ENCODE results near the gene ESRP2. TPM values are rescaled to one million over a fixed set of nuclear protein-coding genes. Genes with fewer than 3 reads are reported as not detected.

Gene ESRP2
- total RNA-seq, 3 donors from 2014 or later (not counting 1 experiment from before 2014, with no cell fraction given): not detected

GRCh38 chr16:68236826-68237242 is 907 bp upstream of the ESRP2 start:
- WGBS (ENCODE audit: insufficient coverage): 6% methylated on average over 21 of the region's 21 CpGs
- H3K36me3 ChIP-seq (ENCODE audit: control insufficient read depth, insufficient read depth, low read length): no peaks in the 10 kb centered on the region
- Mint-ChIP-seq H3K4me1 (peaks cover 25 to 42% of the 10 kb centered on the region in 2 donors), H3K36me3 (no peaks in the 10 kb centered on the region), H3K27me3 (ENCODE audit: low read depth in 2 of 2) (no peaks in the 10 kb centered on the region), H3K9me3 (no peaks in the 10 kb centered on the region), H3K27ac (peak overlapping the region; percentile 74 to 86), H3K4me3 (peak overlapping the region; percentile 98)
- H3K9me3 ChIP-seq (ENCODE audit: control insufficient read depth, insufficient read depth, low read length): no peaks in the 10 kb centered on the region
- DNase-seq (no peak), ATAC-seq (peak in 2 of 3 donors; percentile 18 to 22)
- intact Hi-C loops (cut with micrococcal nuclease): no loop called here
- H3K4me1 ChIP-seq (ENCODE audit: control insufficient read depth, insufficient read depth, low read length): peaks cover 41% of the 10 kb centered on the region
- no peak overlapping the region for H3K27ac ChIP-seq (ENCODE audit: low read length)
- no peaks in the 10 kb centered on the region for H3K27me3 ChIP-seq (ENCODE audit: control insufficient read depth, insufficient read depth, low read length)
- TF ChIP-seq, protein P1, sequence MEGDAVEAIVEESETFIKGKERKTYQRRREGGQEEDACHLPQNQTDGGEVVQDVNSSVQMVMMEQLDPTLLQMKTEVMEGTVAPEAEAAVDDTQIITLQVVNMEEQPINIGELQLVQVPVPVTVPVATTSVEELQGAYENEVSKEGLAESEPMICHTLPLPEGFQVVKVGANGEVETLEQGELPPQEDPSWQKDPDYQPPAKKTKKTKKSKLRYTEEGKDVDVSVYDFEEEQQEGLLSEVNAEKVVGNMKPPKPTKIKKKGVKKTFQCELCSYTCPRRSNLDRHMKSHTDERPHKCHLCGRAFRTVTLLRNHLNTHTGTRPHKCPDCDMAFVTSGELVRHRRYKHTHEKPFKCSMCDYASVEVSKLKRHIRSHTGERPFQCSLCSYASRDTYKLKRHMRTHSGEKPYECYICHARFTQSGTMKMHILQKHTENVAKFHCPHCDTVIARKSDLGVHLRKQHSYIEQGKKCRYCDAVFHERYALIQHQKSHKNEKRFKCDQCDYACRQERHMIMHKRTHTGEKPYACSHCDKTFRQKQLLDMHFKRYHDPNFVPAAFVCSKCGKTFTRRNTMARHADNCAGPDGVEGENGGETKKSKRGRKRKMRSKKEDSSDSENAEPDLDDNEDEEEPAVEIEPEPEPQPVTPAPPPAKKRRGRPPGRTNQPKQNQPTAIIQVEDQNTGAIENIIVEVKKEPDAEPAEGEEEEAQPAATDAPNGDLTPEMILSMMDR (IDR thresholded peaks at IDR 0.05): no peak
- H3K4me3 ChIP-seq (ENCODE audit: low read length): peak overlapping the region; percentile 70

- peak overlapping the region; percentile 74 to 86 for H3K27ac Mint-ChIP-seq
- H3K4me1 Mint-ChIP-seq: peaks cover 25 to 42% of the 10 kb centered on the region in 2 donors
- H3K27me3 Mint-ChIP-seq (ENCODE audit: low read depth in 2 of 2): no peaks in the 10 kb centered on the region
- no peaks in the 10 kb centered on the region for H3K36me3 Mint-ChIP-seq
- H3K9me3 Mint-ChIP-seq: no peaks in the 10 kb centered on the region
- peak overlapping the region; percentile 70 for H3K4me3 ChIP-seq (ENCODE audit: low read length)
- TF ChIP-seq, protein P1 (IDR thresholded peaks at IDR 0.05): no peak
- DNase-seq: peak in 1 of 2 donors; percentile 73
- ATAC-seq: peak in 2 of 3 donors; percentile 6 to 13
- no peak overlapping the region for H3K27ac ChIP-seq (ENCODE audit: low read length)
- intact Hi-C loops (cut with micrococcal nuclease): no loop called here
- H3K4me1 ChIP-seq (ENCODE audit: control insufficient read depth, insufficient read depth, low read length): peaks cover 41% of the 10 kb centered on the region
- H3K4me3 Mint-ChIP-seq: peak overlapping the region; percentile 98
- 8% methylated on average over 45 of the region's 45 CpGs for WGBS (ENCODE audit: insufficient coverage)
- no peaks in the 10 kb centered on the region for H3K36me3 ChIP-seq (ENCODE audit: control insufficient read depth, insufficient read depth, low read length)
- no peaks in the 10 kb centered on the region for H3K27me3 ChIP-seq (ENCODE audit: control insufficient read depth, insufficient read depth, low read length)
- no peaks in the 10 kb centered on the region for H3K9me3 ChIP-seq (ENCODE audit: control insufficient read depth, insufficient read depth, low read length)
Measured at GRCh38 chr16:68236137-68236825, 354 bp upstream of the ESRP2 start.

GRCh38 chr16:68235108-68235886 is 630 bp downstream of the ESRP2 start:
- peak in 1 of 2 donors; percentile 46 for DNase-seq

More at GRCh38 chr16:68235108-68235886, 630 bp downstream of the ESRP2 start:
- ATAC-seq: no peak
- Mint-ChIP-seq H3K4me1 (peaks cover 25 to 42% of the 10 kb centered on the region in 2 donors), H3K36me3 (no peaks in the 10 kb centered on the region), H3K4me3 (peak overlapping the region; percentile 40), H3K27ac (peak overlapping the region; percentile 51 to 74), H3K9me3 (no peaks in the 10 kb centered on the region), H3K27me3 (ENCODE audit: low read depth in 2 of 2) (no peaks in the 10 kb centered on the region)
- 79% methylated on average over 73 of the region's 73 CpGs for WGBS (ENCODE audit: insufficient coverage)
- TF ChIP-seq, protein P1 (IDR thresholded peaks at IDR 0.05): no peak
- intact Hi-C loops (cut with micrococcal nuclease): no loop called here
- peaks cover 3% of the 10 kb centered on the region for H3K36me3 ChIP-seq (ENCODE audit: control insufficient read depth, insufficient read depth, low read length)
- H3K27ac ChIP-seq (ENCODE audit: low read length): no peak overlapping the region
- no peaks in the 10 kb centered on the region for H3K27me3 ChIP-seq (ENCODE audit: control insufficient read depth, insufficient read depth, low read length)
- no peak overlapping the region for H3K4me3 ChIP-seq (ENCODE audit: low read length)
- H3K9me3 ChIP-seq (ENCODE audit: control insufficient read depth, insufficient read depth, low read length): no peaks in the 10 kb centered on the region
- peaks cover 41% of the 10 kb centered on the region for H3K4me1 ChIP-seq (ENCODE audit: control insufficient read depth, insufficient read depth, low read length)

Data from natural killer cell (primary cell).